ENCODE measurements around the gene PIEZO1. TPM values are rescaled to one million over a fixed set of nuclear protein-coding genes. Genes with fewer than 3 reads are reported as not detected.

Gene PIEZO1
- total and polyA plus RNA-seq, 2 donors (not counting 1 experiment from before 2014, with no cell fraction given): 108 to 331 TPM

GRCh38 chr16:88726408-88726749 is 58.6 kb downstream of the PIEZO1 start:
- Histone ChIP-seq H3K9me3 (ENCODE audit: control extremely low read depth in 1 of 3, control insufficient read depth in 2 of 3, insufficient read depth in 1 of 3, low read length in 2 of 3) (no peaks in the 10 kb centered on the region), H3K27me3 (replicated peaks in 1 of 4; ENCODE audit: control extremely low read depth in 1 of 4, control insufficient read depth in 3 of 4, insufficient read depth in 4 of 4, low read length in 3 of 4) (no peaks in the 10 kb centered on the region), H3K9ac (ENCODE audit: low read length) (no peak overlapping the region), H3K79me2 (ENCODE audit: control insufficient read depth, insufficient read depth, low read length) (peaks cover 25% of the 10 kb centered on the region), H3K36me3 (replicated peaks in 1 of 2; ENCODE audit: control extremely low read depth in 1 of 2, control insufficient read depth in 1 of 2, extremely low read depth in 1 of 2, insufficient read depth in 2 of 2, low read length in 1 of 2) (peaks cover 0 to 76% of the 10 kb centered on the region in 2 experiments), H2AFZ (ENCODE audit: insufficient read depth, low read depth, low read length, poor library complexity, severe bottlenecking) (no peak overlapping the region), H3K4me3 (ENCODE audit: control extremely low read depth in 1 of 5, extremely low read depth in 1 of 5, insufficient read depth in 1 of 5, low read depth in 2 of 5, low read length in 4 of 5) (no peak overlapping the region), H4K20me1 (ENCODE audit: control insufficient read depth, insufficient read depth, low read length, poor library complexity, severe bottlenecking) (peaks cover 19% of the 10 kb centered on the region), H3K4me2 (replicated peaks; ENCODE audit: low read depth, low read length, poor library complexity, severe bottlenecking) (no peak overlapping the region), H3K27ac (ENCODE audit: low read length in 2 of 2) (no peak overlapping the region), H3K4me1 (ENCODE audit: control insufficient read depth in 2 of 2, insufficient read depth in 2 of 2, low read length in 2 of 2) (no peaks in the 10 kb centered on the region)
- DNase-seq (no peak), ATAC-seq (ENCODE audit: low read depth) (no peak)
- Mint-ChIP-seq H3K9me3 (ENCODE audit: insufficient read depth) (no peaks in the 10 kb centered on the region), H3K27me3 (no peaks in the 10 kb centered on the region), H3K4me3 (no peak overlapping the region), H3K27ac (no peak overlapping the region), H3K4me1 (no peaks in the 10 kb centered on the region)
- WGBS (ENCODE audit: insufficient coverage): 93% methylated on average over 15 of the region's 17 CpGs
- TF ChIP-seq EZH2 (IDR thresholded peaks at IDR 0.05; ENCODE audit: borderline replicate concordance, insufficient read depth, low read depth, low read length, poor library complexity, severe bottlenecking) (no peak), CTCF (IDR thresholded peaks at IDR 0.05) (no peak)
- intact Hi-C loops (cut with micrococcal nuclease): no loop called here
- POLR2A ChIA-PET: no interaction called here
- CTCF ChIA-PET: no interaction called here

- H2AFZ ChIP-seq (ENCODE audit: insufficient read depth, low read depth, low read length, poor library complexity, severe bottlenecking): no peak overlapping the region
- Mint-ChIP-seq H3K27ac (no peak overlapping the region), H3K27me3 (no peaks in the 10 kb centered on the region), H3K4me3 (no peak overlapping the region), H3K9me3 (ENCODE audit: insufficient read depth) (no peaks in the 10 kb centered on the region), H3K4me1 (no peaks in the 10 kb centered on the region)
- CTCF ChIA-PET: interaction anchor here (0.5 kb wide), 1 partner anchor 160 kb away, joined by 3 read pairs; no protein-coding TSS in a partner anchor
- peaks cover 25% of the 10 kb centered on the region for H3K79me2 ChIP-seq (ENCODE audit: control insufficient read depth, insufficient read depth, low read length)
- 96% methylated on average over 32 of the region's 32 CpGs for WGBS (ENCODE audit: insufficient coverage)
- H3K4me2 ChIP-seq (replicated peaks; ENCODE audit: low read depth, low read length, poor library complexity, severe bottlenecking): no peak overlapping the region
- DNase-seq: no peak
- H4K20me1 ChIP-seq (ENCODE audit: control insufficient read depth, insufficient read depth, low read length, poor library complexity, severe bottlenecking): peaks cover 19% of the 10 kb centered on the region
- no peak for ATAC-seq (ENCODE audit: low read depth)
- H3K4me1 ChIP-seq (ENCODE audit: control insufficient read depth in 2 of 2, insufficient read depth in 2 of 2, low read length in 2 of 2): no peaks in the 10 kb centered on the region
- peaks cover 0 to 77% of the 10 kb centered on the region in 2 experiments for H3K36me3 ChIP-seq (replicated peaks in 1 of 2; ENCODE audit: control extremely low read depth in 1 of 2, control insufficient read depth in 1 of 2, extremely low read depth in 1 of 2, insufficient read depth in 2 of 2, low read length in 1 of 2)
- TF ChIP-seq CTCF (IDR thresholded peaks at IDR 0.05) (no peak), EZH2 (IDR thresholded peaks at IDR 0.05; ENCODE audit: borderline replicate concordance, insufficient read depth, low read depth, low read length, poor library complexity, severe bottlenecking) (no peak)
- no peaks in the 10 kb centered on the region for H3K9me3 ChIP-seq (ENCODE audit: control extremely low read depth in 1 of 3, control insufficient read depth in 2 of 3, insufficient read depth in 1 of 3, low read length in 2 of 3)
- intact Hi-C loops (cut with micrococcal nuclease): no loop called here
- no peak overlapping the region for H3K4me3 ChIP-seq (ENCODE audit: control extremely low read depth in 1 of 5, extremely low read depth in 1 of 5, insufficient read depth in 1 of 5, low read depth in 2 of 5, low read length in 4 of 5)
- H3K27me3 ChIP-seq (replicated peaks in 1 of 4; ENCODE audit: control extremely low read depth in 1 of 4, control insufficient read depth in 3 of 4, insufficient read depth in 4 of 4, low read length in 3 of 4): no peaks in the 10 kb centered on the region
- H3K9ac ChIP-seq (ENCODE audit: low read length): no peak overlapping the region
- POLR2A ChIA-PET: no interaction called here
- no peak overlapping the region for H3K27ac ChIP-seq (ENCODE audit: low read length in 2 of 2)
These were observed 59.2 kb downstream of the PIEZO1 start for GRCh38 chr16:88725609-88726407.

Data from B cell (primary cell).